Thyroid gland (tissue), 4 donors: Measurements from ENCODE around the gene ATG9B.

Source experiments
- POLR2A ChIP-seq, 2 donors: fragments of 450-650 bp; IDR thresholded peaks; one replicate each; pipeline ENCODE4 v1.6.1; 2017; ENCODE audit warnings: antibody characterized with exemption in 2 of 2, mild to moderate bottlenecking in 2 of 2, moderate library complexity in 1 of 2
- TF ChIP-seq, protein P1 (sequence below), 6 experiments: fragments of 200-600 bp in 3 of 6; fragments of 450-650 bp in 3 of 6; sonication (generic) in 3 of 6; IDR thresholded peaks; one replicate each; pipeline ENCODE4 v1.5.1; 2016 to 2019; ENCODE audit warnings: antibody characterized with exemption in 6 of 6, mild to moderate bottlenecking in 2 of 6, inconsistent platforms in 1 of 6, moderate library complexity in 1 of 6

DNA sequence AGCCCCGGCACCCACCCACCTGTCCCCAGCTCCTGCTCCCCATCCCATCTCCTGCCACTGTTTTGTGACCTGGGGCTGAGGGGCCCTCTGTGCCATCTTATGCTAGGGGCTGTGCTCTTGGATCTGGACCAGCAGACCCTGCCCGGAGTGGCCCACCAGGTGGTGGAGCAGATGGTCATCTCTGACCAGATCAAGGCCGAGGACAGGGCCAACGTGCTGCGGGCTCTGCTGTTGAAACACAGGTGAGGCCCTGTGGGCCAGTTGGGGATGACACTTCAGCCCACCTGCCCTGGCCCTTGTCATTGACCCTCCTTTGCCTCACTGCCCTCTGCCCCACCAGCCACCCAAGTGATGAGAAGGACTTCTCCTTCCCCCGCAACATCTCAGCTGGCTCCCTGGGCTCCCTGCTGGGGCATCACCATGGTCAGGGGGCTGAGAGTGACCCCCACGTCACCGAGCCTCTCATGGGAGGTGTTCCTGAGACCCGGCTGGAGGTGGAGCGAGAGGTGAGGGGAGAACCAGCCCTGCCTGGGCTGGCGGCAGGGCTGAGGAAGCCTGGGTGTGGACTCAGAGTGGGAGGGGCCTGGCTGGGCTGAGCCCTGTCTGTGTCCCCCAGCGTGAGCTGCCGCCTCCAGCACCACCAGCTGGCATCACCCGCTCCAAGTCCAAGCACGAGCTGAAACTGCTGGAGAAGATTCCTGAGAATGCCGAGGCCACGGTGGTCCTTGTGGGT lies 45.7 kb upstream of the ATG9B start:
- TF ChIP-seq, protein P1, sequence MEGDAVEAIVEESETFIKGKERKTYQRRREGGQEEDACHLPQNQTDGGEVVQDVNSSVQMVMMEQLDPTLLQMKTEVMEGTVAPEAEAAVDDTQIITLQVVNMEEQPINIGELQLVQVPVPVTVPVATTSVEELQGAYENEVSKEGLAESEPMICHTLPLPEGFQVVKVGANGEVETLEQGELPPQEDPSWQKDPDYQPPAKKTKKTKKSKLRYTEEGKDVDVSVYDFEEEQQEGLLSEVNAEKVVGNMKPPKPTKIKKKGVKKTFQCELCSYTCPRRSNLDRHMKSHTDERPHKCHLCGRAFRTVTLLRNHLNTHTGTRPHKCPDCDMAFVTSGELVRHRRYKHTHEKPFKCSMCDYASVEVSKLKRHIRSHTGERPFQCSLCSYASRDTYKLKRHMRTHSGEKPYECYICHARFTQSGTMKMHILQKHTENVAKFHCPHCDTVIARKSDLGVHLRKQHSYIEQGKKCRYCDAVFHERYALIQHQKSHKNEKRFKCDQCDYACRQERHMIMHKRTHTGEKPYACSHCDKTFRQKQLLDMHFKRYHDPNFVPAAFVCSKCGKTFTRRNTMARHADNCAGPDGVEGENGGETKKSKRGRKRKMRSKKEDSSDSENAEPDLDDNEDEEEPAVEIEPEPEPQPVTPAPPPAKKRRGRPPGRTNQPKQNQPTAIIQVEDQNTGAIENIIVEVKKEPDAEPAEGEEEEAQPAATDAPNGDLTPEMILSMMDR (IDR thresholded peaks at IDR 0.05), result no peak
- TF ChIP-seq POLR2A (IDR thresholded peaks at IDR 0.05), result no peak
